PC-3 (cell line): ENCODE results near the gene CA10.

Source experiments
- CTCF ChIP-seq: fragments of 300-600 bp; sonication (generic); conservative IDR thresholded peaks from 2 replicates; pipeline ENCODE4 v1.5.1; 2017; ENCODE audit warnings: antibody characterized with exemption, low read depth, mild to moderate bottlenecking, low read length
- EZH2 ChIP-seq: fragments of 300-600 bp; sonication (generic); IDR thresholded peaks from one replicate; pipeline ENCODE4 v1.6.1; 2017; ENCODE audit warnings: antibody characterized with exemption, mild to moderate bottlenecking, low read length; ENCODE audit not compliant: unreplicated experiment
- EZH2phosphoT487 ChIP-seq: fragments of 300-600 bp; sonication (generic); IDR thresholded peaks from 2 replicates; pipeline ENCODE4 v1.6.1; 2018; ENCODE audit warnings: mild to moderate bottlenecking, antibody characterized with exemption, low read length, borderline replicate concordance

GRCh38 chr17:51598824-51599223 is 559.7 kb downstream of the CA10 start:
- TF ChIP-seq CTCF, result no peak
- no peak for TF ChIP-seq EZH2
- no peak for TF ChIP-seq EZH2phosphoT487
